GM15510 (cell line): Measurements from ENCODE around the gene HPDL.
A peak's percentile ranks its signal among the peaks of the same experiment; 100 is the strongest.

ENCODE experiments used
- POLR2A ChIP-seq: IDR thresholded peaks from 3 replicates; pipeline ENCODE4 v1.6.1; 2011; ENCODE audit warnings: borderline replicate concordance; ENCODE audit not compliant: insufficient read length; ENCODE audit errors: extremely low read depth

Gene HPDL

DNA sequence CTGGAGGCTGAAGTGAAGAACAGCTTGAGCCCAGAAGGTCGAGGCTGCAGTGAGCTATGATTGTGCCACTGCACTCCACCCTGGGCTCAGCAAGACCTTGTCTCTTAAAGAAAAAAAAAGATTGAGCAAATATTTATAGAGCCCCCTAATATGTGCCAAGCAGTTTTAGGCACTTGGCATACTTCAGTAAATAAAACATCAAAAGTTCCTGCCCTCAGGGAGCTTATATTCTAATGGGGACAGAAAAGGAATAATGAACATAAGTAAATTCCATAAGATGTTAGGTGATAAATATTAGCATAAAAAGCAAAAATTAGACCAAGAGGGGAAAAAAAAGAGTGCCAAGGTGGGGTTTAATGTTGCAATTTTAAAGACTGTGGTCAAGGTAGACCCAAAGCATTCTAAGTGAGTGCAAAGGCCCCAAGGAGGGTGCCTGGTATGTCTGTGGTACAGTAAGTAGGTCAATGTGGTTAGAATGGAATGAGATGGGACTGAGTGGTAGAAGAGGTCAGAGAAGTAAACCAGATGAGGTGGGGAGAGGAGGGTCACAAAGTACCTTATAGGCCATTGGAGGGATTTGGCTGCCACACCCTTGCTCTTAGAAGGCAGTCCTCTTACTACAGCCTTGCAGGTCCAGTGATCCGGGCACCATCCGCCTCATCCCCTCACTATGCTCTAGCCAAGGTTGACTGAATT lies 11.1 kb downstream of the HPDL start:
- no peak for TF ChIP-seq POLR2A

DNA sequence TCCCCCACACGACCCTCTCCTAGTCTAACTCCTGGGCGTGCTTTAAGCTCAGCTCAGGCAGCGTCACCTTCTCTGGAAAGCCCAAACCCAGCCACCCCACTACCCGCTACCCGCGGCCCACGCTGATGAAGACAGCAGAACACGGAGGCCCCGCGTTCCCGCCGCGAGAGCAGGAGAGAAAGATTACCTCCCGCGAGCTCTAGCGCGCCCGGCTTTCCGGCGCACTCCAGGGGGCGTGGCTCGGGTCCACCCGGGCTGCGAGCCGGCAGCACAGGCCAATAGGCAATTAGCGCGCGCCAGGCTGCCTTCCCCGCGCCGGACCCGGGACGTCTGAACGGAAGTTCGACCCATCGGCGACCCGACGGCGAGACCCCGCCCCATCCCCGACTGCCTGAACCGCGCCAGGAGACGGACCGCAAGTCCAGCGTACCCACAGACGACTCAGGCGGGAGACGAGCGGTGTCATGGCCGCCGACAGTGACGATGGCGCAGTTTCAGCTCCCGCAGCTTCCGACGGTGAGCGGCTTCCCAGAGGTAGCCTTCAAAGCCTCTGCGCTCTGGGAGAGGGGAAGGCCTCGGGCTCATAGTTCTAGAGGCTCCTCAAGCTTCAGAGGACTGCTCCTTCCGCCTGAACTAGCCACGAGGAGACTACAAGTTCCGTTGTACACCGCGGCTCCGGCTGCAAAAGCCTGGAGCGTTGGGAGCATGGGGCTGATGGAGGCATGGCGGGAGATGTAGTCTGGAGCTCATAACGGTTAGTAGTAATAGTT lies 13.3 kb downstream of the HPDL start, which contains the start of the genes MUTYH and TOE1:
Gene MUTYH (minus strand): TSS at position 652 of the 770 bp plus-strand sequence. CDS start 5,935 bp downstream, outside the sequence.
Gene TOE1 (plus strand): TSS at position 382 of the 770 bp plus-strand sequence. CDS start 83 bp downstream, at position 465.
- TF ChIP-seq POLR2A, result peak; percentile 86

DNA sequence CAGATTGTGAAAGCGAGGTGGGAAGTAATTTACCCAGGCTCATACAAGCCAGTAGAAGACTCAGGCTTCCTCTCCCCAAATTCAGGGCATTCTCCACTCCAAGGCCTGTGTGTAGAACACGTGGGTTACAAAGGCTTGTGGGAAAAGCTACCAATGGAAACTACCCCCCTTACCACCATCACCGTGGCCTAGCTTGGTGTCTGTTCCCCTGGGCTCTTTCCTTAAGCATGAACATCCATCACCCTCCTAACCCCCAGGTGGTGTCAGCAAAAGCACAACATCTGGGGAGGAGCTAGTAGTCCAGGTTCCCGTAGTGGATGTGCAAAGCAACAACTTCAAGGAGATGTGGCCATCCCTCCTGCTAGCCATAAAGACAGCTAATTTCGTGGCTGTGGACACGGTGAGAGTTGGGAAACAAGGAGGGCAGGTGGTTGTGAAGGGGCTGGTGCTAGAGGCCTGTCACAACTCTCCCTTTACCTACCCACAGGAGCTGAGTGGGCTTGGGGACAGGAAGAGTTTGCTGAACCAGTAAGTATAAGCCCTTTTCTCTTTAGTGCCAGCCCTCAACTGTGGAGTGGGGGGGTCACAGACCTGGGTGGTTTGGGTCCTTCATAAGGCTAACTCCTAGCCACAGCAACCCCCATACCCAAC lies 14.2 kb downstream of the HPDL start:
- TF ChIP-seq POLR2A, result no peak

DNA sequence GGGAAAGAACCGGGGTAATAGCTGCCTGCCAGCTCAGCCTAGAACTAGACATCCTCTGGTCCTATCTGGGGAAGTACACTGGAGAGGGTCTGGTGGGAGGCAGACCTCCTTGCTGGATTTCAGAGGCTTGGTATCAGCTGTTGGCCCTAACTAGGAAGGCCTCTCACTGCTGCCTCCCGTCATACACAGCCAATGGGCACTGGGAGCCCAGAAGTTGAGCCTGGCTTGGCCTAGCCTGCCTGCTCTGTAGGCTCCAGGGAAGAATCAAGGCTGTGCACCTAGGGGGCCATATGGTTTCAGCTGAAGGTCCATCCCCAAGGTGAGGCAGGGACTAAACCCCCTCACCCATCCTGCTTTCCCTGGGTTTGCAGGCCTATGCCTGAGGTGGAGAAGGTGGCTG lies 17.8 kb downstream of the HPDL start:
- TF ChIP-seq POLR2A, result no peak

DNA sequence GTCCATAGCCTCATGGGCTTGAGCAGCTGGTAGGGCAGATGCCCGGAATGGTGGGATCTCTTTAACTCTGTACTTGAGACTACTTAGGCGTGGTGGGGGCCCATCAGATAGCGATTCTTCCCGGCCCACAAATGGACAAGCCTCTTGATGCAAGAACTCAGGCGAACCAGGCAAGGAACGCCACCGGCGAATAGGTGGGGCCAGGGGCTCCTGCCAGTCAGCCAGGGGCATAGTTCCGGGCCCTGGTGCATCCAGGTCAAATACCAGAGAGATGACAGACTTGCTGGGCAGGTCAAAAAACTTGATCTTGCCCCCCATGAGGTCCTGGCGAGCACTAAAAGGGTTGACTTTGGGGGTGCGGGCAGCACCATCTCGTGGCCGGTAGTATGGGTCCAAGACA lies 18.3 kb downstream of the HPDL start:
- no peak for TF ChIP-seq POLR2A

DNA sequence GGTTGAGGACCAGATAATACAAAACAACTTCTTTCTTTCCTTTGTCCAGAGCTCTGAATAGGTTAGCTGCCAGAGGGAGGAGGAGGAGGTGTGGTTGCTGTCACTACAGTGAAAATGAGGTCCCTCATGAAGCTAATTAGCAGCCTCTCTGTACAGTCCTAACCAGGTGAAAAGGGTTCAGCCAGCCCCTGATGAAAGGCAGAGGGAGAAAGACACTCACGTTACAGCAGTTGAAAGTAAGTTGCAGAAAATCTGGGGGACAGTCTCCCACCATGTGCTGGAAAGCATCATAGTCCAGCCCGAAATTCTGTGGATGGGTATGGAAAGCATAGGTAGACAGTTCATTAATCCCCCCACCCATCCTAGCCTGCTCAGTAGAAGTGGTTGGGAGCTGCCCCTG lies 19.8 kb downstream of the HPDL start:
- TF ChIP-seq POLR2A, result no peak

DNA sequence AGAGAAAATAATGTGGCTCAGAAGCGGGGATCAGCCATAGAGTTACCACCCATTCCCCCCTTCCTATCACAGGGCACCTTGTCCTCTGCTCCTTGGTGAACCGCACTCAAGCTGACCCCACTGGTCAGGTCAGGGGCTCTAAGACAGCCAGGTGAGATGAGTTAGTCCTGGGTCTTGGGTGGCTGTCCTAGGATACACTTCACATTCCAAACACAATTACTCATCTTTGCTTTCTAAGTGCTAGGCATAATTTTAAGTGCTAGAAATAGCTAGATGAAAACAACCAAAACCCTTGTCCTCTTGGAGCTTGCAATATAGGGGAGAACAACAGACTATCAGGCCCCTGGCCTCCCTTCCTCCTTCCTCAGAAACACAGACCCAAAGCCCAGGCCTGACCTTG lies 21.3 kb downstream of the HPDL start:
- no peak for TF ChIP-seq POLR2A

DNA sequence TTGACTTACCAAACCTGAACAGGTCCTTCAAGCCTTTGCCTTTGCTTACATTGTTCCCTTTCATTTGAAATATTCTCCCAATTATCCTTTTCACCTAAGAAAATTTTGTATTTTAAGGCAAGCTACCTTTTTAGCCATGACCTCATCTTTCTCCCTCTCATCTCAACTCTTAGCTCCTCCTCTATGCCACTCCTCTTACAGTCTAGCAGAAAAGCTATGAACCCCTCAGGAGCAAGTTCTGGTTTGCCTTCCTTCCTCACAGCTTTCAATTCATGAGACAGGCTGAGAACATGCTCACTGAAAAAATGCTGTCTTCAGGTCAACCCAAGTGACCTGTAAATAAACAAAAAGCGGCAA lies 21.9 kb downstream of the HPDL start:
- no peak for TF ChIP-seq POLR2A

DNA sequence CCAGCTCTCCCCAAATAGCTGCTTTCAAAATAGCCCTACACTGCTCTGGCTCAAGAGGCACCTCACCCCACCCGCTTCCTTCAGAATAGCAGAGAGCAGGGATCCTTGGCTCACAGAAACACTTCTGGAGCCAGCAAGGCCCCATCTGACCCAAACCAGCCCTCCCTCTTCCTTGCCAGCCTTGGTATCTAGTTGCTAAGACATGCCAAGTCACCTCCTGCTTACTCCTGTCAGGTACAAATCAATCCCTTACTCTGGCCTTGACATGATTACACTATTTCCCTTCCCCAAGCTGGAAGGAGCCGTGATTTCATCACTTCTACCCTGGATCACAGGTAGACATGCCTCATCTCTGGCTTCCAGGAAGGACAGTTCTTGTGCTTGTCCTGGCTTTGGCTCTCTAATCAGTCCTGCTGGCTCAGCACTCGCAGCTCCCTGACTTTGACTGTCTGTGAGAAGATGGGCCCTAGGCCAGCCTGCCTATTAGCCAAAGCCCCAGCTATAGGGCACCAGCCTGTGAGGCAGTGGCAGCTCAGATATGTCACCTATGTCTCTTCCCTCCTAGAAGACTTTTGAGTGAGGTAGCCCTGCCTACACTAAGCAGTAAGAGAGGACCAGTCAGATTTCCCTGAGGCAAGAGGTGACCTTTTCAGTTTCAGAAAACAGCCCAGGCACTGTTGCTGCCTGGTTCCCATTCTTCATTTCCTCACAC lies 22.4 kb downstream of the HPDL start:
- TF ChIP-seq POLR2A, result no peak

DNA sequence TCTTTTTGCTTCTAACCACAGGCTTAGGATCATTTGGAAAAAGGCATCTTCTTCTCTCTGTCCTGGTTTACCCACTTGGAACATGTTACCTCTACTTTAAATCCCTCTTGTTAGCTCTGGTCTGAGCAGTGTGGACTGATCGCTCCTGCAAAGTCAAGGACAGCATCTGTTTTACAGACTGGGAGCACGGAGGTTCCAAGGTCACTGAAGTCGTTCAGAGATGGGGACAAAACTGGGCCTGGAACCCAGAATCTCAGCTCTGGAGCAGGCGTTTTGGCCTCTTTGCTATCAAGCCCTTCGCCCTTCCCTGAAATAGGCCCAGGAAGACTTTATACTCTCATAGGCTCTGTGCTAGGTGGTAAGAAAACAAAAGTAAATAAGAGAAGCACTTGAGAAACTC lies 24.8 kb downstream of the HPDL start:
- TF ChIP-seq POLR2A, result no peak

DNA sequence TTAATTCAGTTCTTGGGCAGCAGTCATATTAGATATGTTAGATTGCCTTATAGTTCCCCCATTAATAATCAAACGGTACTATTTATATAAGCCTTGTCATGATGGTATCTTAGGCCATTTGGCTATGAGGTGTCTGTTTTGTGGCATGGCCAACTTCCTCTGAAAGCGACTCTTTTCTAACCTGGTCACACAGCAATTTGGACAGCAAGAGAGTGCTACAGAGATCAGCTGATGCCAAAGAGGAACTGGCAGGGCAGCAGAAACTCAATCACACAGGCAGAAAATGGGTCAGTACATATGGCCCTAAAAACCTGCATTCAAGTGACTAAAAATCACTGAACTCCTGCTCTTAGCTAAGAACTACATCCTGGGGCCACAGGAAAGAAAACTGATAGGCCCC lies 27.0 kb downstream of the HPDL start:
- TF ChIP-seq POLR2A, result no peak

DNA sequence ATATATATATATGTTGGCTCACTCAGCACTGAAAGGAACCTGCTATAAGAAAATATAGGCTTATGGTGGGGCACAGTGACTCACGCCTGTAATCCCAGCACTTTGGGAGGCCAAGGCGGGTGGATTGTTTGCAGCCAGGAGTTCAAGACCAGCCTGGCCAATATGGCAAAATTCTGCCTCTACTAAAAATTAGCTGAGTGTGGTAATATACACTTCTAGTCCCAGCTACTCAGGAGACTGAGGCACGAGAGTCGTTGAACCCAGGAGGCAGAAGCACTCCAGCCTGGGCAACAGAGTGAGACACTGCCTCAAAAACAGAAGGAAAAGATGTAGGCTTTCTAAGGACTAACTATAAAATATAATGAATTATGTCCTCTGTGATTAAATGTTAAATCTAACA lies 28.1 kb downstream of the HPDL start:
- no peak for TF ChIP-seq POLR2A

DNA sequence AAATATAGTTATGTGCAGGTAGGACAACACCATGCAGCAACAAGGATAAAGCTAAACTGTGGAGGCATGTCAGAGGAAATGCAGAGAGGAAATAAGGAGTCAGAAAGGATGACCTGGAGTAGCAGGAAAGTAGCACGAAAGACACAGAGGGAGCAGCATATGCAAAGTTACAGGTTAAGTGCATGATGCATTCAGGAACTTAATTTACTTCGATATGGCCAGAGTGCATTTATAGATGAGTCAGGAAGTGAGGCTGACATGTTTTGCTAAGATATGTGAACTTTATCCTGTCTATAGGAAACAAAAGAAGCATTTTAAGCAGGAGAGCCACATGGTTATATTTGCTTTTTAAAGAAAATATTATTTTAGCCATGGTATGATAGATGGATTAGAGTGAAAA lies 29.0 kb downstream of the HPDL start:
- no peak for TF ChIP-seq POLR2A

DNA sequence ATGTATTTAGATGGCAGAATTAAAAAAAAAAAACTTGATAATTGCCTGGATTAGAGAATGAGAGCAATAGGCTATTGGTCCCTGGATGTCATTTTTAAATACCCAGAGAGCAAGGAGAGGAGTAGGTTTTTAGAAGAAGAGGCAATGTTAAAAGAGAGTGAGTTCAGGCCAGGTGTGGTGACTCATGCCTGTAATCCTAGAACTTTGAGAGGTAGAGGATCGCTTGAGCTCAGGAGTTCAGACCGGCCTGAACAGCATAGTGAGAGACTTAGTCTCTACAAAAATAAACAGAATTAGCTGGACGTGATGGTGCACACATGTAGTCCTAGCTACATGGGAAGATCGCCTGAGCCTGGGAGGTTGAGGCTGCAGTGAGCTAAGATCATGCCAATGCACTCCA lies 29.5 kb downstream of the HPDL start:
- no peak for TF ChIP-seq POLR2A

DNA sequence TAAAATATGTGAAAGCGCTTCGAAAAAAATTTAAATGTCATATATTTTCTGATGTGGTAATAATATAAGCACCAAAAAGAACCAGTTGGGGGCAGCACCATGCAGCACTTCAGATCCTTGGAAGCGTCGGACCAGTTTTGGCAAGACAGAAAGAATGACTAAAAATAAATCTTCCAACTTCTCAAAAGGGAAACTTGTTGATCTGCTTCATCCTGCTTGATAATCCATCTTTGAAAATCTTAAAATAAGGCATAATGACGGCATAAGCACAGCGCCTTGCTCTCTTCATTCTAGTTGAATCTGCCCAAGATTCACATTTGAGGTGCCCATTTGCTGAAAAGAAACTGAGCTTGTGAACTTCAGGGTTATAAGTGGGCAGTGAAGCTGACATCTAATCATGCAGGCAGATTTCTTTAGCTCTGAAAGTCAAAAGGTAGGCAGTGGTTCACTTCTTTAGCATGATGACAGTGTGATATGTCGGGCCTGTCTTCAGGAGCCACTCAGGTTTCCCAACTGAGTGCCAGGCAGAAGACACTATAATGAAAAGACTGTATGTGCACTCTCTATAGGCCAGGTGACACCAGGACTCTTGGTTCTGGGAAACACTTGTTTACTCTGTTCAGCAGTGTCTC lies 33.3 kb downstream of the HPDL start:
- TF ChIP-seq POLR2A, result no peak

DNA sequence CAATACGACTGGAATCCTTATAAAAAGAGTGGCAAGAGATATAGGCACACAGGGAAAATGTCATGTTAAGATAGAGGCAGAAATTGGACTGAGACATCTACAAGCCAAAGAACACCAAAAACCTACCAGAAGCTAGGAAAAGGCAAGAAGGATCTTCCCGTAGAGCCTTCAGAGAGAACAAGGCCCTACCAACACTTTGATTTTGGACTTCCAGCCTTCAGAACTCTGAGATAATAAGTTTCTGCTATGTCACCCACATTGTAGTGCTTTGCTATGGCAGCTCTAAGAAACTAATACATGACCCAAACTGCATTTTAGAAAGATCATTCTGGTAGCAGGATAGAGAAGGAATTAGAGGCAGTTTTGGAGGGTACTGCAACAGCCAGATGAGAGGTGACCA lies 37.6 kb downstream of the HPDL start:
- no peak for TF ChIP-seq POLR2A

DNA sequence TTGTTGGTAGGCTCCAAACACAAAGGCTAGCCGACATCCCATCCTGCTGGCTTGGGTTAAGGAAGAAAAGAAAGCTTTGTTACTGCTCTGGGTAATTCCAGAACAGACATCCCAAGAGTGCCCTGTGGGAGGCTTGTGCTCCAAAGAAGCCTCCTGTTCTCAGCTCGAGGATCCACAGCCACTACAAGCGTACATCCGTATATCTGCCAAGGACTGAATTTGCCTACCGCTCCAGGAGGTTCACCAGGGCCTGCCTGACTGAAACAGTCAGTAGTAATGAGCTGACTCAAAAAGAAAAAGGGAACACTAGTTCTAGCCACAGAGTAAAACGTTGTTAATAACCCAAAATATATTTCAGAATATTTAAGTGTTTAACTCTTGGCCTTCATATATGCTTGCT lies 38.4 kb downstream of the HPDL start:
- TF ChIP-seq POLR2A, result no peak
